ENCODE measurements around the gene GRM5. TPM values are rescaled to one million over a fixed set of nuclear protein-coding genes. Genes with fewer than 3 reads are reported as not detected.
"Not testable (repeated sequence)": the region's sequence is repeated elsewhere in the genome, so short reads cannot be mapped to it uniquely, and the experiment has no call there.

Gene GRM5
- total RNA-seq, 2 donors from 2014 or later, result 1.4 to 8.6 TPM

DNA sequence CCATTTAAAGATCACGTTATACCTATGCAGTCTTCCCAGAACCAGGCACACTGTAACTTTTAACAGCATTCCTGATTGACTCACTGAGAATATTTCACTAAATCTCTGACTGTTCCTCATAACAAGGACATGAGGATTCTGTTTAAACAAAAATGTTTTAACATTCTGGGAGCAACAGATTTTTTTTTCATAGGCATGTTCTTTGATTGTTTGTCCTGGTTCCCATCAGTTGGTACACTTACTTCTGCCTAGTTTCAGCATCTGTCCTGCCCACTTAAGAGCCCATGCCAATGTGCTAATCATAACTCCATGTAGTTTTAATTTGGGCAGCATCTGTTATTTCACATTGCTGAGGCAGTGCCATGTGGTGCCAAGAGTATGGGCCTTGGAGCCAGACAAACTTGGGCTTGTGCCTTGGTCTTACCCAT lies 589.8 kb downstream of the GRM5 start:
- ATAC-seq (ENCODE audit: insufficient number of reproducible peaks, low FRiP score, low read depth), result peak; percentile 76
- TF ChIP-seq, protein P1, sequence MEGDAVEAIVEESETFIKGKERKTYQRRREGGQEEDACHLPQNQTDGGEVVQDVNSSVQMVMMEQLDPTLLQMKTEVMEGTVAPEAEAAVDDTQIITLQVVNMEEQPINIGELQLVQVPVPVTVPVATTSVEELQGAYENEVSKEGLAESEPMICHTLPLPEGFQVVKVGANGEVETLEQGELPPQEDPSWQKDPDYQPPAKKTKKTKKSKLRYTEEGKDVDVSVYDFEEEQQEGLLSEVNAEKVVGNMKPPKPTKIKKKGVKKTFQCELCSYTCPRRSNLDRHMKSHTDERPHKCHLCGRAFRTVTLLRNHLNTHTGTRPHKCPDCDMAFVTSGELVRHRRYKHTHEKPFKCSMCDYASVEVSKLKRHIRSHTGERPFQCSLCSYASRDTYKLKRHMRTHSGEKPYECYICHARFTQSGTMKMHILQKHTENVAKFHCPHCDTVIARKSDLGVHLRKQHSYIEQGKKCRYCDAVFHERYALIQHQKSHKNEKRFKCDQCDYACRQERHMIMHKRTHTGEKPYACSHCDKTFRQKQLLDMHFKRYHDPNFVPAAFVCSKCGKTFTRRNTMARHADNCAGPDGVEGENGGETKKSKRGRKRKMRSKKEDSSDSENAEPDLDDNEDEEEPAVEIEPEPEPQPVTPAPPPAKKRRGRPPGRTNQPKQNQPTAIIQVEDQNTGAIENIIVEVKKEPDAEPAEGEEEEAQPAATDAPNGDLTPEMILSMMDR (IDR thresholded peaks at IDR 0.05), result no peak
- Histone ChIP-seq H3K36me3 (no peaks in the 10 kb centered on the region), H3K27me3 (replicated peaks; ENCODE audit: insufficient read depth) (no peaks in the 10 kb centered on the region), H3K4me1 (ENCODE audit: control insufficient read depth in 1 of 2, low read depth in 2 of 2) (peaks cover 3 to 14% of the 10 kb centered on the region in 2 donors), H3K27ac (no peak overlapping the region), H3K9me3 (no peaks in the 10 kb centered on the region), H3K4me3 (no peak overlapping the region)
- no peak for DNase-seq (ENCODE audit: low spot score)

DNA sequence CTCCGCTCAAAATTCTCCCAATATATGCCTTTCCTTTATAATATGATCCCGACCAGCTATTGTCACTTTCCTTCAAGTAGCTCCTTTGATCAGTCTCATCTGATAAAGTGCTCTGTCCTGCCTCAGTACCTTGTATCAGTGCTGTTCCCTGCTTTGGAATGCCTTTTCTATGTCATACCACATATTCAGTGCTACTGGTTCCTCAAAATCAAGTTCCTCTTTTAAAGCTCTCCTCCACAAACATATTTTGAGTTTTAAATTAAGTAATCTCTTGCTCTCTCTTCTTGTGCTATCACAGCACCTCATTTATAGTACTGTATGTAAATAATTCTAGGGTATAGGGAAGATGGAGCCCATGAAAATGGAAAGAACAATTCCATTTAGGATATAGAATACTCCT lies 591.1 kb downstream of the GRM5 start:
- no peak overlapping the region for H3K4me3 ChIP-seq
- DNase-seq (ENCODE audit: low spot score) (no peak), ATAC-seq (ENCODE audit: insufficient number of reproducible peaks, low FRiP score, low read depth) (no peak)
- no peaks in the 10 kb centered on the region for H3K27me3 ChIP-seq (replicated peaks; ENCODE audit: insufficient read depth)
- peaks cover 0 to 9% of the 10 kb centered on the region in 2 donors for H3K4me1 ChIP-seq (ENCODE audit: control insufficient read depth in 1 of 2, low read depth in 2 of 2)
- no peaks in the 10 kb centered on the region for H3K36me3 ChIP-seq
- H3K27ac ChIP-seq, result no peak overlapping the region
- no peaks in the 10 kb centered on the region for H3K9me3 ChIP-seq
- TF ChIP-seq, protein P1 (IDR thresholded peaks at IDR 0.05), result no peak

DNA sequence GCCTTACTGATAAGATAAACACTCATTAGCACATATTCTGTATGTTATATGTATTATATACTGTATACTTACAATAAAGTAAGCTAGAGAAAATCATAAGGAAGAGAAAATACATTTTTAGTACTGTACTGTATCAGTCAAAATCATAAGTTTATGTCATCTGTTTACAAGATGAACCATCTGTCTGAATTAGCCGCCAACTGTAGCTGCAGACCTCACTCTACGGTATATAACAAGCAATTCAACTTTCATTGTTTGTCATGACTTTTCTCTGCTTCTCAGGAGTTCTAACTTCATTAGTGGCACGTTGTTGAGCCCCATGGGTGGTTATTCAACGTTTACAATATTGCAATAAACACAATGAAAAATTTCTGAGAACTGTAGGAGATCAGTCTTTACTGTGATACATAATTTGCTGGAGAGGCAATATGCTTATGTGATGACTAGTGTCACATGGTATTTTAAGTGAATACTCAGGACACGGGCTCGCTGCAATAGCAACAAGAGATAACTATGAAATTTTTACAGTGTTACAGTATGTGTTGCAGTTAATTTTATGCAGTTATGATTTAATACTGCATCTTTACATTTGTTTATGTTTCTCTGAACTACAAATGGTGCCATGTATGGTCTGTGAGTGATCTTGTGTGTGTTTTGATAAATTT lies 596.1 kb downstream of the GRM5 start:
- no peak overlapping the region for H3K4me3 ChIP-seq
- H3K27me3 ChIP-seq (replicated peaks; ENCODE audit: insufficient read depth), result no peaks in the 10 kb centered on the region
- ATAC-seq (ENCODE audit: insufficient number of reproducible peaks, low FRiP score, low read depth) (no peak), DNase-seq (ENCODE audit: low spot score) (no peak)
- H3K9me3 ChIP-seq, result no peaks in the 10 kb centered on the region
- H3K36me3 ChIP-seq, result no peaks in the 10 kb centered on the region
- H3K4me1 ChIP-seq (ENCODE audit: control insufficient read depth in 1 of 2, low read depth in 2 of 2), result no peaks in the 10 kb centered on the region
- TF ChIP-seq, protein P1 (IDR thresholded peaks at IDR 0.05), result no peak
- H3K27ac ChIP-seq, result no peak overlapping the region

DNA sequence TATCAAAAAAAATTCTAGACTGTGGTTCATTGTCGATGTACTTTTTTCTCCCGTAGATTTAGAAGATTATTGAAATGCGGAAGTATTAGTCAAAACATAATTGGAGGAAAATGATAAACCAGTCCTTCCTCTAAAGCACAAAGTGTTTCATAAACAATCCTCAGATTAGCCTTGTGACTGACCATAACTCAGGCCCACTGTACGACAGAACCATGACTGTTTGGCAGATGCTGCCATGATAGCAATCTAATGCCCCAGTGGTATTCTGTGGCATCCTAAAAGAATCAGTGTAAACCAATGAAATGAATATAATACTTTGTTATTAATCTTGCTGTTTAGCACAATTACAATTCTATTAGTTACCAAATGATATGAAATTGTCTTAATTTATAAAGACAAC lies 601.3 kb downstream of the GRM5 start:
- no peaks in the 10 kb centered on the region for H3K9me3 ChIP-seq
- TF ChIP-seq, protein P1 (IDR thresholded peaks at IDR 0.05), result no peak
- no peaks in the 10 kb centered on the region for H3K4me1 ChIP-seq (ENCODE audit: control insufficient read depth in 1 of 2, low read depth in 2 of 2)
- no peak overlapping the region for H3K4me3 ChIP-seq
- H3K27ac ChIP-seq, result no peak overlapping the region
- no peaks in the 10 kb centered on the region for H3K27me3 ChIP-seq (replicated peaks; ENCODE audit: insufficient read depth)
- H3K36me3 ChIP-seq, result no peaks in the 10 kb centered on the region
- ATAC-seq (ENCODE audit: insufficient number of reproducible peaks, low FRiP score, low read depth), result no peak
- DNase-seq (ENCODE audit: low spot score), result no peak

DNA sequence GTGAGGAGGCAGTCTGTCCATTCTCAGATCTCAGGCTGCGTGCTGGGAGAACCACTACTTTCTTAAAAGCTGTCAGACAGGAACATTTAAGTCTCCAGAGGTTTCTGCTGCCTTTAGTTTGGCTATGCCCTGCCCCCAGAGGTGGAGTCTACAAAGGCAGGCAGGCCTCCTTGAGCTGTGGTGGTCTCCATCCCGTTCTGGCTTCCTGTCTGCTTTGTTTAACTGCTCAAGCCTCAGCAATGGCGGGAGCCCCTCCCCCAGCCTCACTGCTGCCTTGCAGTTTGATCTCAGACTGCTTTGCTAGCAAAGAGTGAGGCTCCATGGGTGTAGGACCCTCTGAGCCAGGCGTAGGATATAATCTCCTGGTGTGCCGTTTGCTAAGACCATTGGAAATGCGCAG lies 602.5 kb downstream of the GRM5 start:
- H3K27me3 ChIP-seq (replicated peaks; ENCODE audit: insufficient read depth); H3K36me3 ChIP-seq; H3K4me1 ChIP-seq (ENCODE audit: control insufficient read depth in 1 of 2, low read depth in 2 of 2); DNase-seq (ENCODE audit: low spot score); ATAC-seq (ENCODE audit: insufficient number of reproducible peaks, low FRiP score, low read depth); H3K27ac ChIP-seq; H3K4me3 ChIP-seq; H3K9me3 ChIP-seq: not testable (repeated sequence)

DNA sequence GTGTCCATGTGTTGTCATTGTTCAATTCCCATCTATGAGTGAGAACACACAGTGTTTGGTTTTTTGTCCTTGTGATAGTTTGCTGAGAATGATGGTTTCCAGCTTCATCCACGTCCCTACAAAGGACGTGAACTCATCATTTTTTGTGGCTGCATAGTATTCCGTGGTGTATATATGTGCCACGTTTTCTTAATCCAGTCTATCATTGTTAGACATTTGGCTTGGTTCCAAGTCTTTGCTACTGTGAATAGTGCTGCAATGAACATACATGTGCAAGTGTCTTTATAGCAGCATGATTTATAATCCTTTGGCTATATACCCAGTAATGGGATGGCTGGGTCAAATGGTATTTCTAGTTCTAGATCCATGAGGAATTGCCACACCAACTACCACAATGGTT lies 607.7 kb downstream of the GRM5 start:
- H3K4me3 ChIP-seq; H3K27ac ChIP-seq; H3K27me3 ChIP-seq (replicated peaks; ENCODE audit: insufficient read depth); H3K36me3 ChIP-seq; ATAC-seq (ENCODE audit: insufficient number of reproducible peaks, low FRiP score, low read depth); H3K4me1 ChIP-seq (ENCODE audit: control insufficient read depth in 1 of 2, low read depth in 2 of 2); H3K9me3 ChIP-seq; DNase-seq (ENCODE audit: low spot score): not testable (repeated sequence)

All from thoracic aorta (tissue), 2 donors.